GM12878 (cell line): Measurements from ENCODE around the gene CLASP1. TPM values are rescaled to one million over a fixed set of nuclear protein-coding genes. Genes with fewer than 3 reads are reported as not detected.

Source experiments
- ATAC-seq: fragments of 200-7000 bp; cut with Tn5 transposase; 3 replicates; pipeline ENCODE4 v1.9.1; 2020; ENCODE audit warnings: mild to moderate bottlenecking, moderate library complexity
- BruUV-seq: library from RNA; stranded (reverse); fragments of 400-500 nt; replicated peaks from 2 replicates; lab custom pipeline; 2021; lab: Mats Ljungman, UMichigan
- CTCF ChIA-PET: fragments of 300-600 bp; sonication (Branson Sonifier 250); formaldehyde crosslinking; extraction: SDS; loops from one replicate; lab custom pipeline; 2021; ENCODE audit warnings: inconsistent platforms; lab: Yijun Ruan, JAX
- POLR2A ChIA-PET: fragments of 350-600 bp; formaldehyde crosslinking; extraction: SDS; loops from one replicate; lab custom pipeline; 2021; ENCODE audit warnings: inconsistent platforms; lab: Charles Lee
- RAD21 ChIA-PET: fragments of 300-600 bp; sonication (Branson Sonifier 250); formaldehyde crosslinking; loops from one replicate; lab custom pipeline; 2023; ENCODE audit warnings: antibody characterized with exemption; ENCODE audit not compliant: unreplicated experiment; lab: Charles Lee
- SMC1A ChIA-PET: fragments of 300-600 bp; sonication (Branson Sonifier 250); formaldehyde crosslinking; loops from one replicate; lab custom pipeline; 2023; ENCODE audit not compliant: unreplicated experiment, uncharacterized antibody; lab: Charles Lee
- DNase-seq: peaks from one replicate; pipeline ENCODE4 v3.0.0-alpha.2; 2011; ENCODE audit warnings: low read depth, low spot score
- FAIRE-seq: peaks from 3 replicates; lab custom pipeline; 2011; peaks lifted over from hg19 to GRCh38; lab: Jason Lieb, UNC
- H2AFZ ChIP-seq: 2 replicates; pipeline ENCODE4 v1.6.0; 2011; ENCODE audit warnings: low read depth, low read length, control low read depth; ENCODE audit not compliant: control insufficient read depth
- H3K27ac ChIP-seq: 2 replicates; pipeline ENCODE4 v1.5.1; 2011; ENCODE audit warnings: control low read depth; ENCODE audit not compliant: control insufficient read depth, insufficient read depth
- H3K27me3 ChIP-seq, 2 experiments: replicated peaks in 1 of 2; 2 replicates each; pipeline versions ENCODE4 v1.6.0 to v1.6.1; 2011; ENCODE audit warnings: low read length in 1 of 2; ENCODE audit not compliant: control insufficient read depth in 2 of 2, insufficient read depth in 2 of 2
- H3K36me3 ChIP-seq, 2 experiments: 2 replicates each; pipeline ENCODE4 v1.5.1; 2011; ENCODE audit warnings: low read length in 1 of 2; ENCODE audit not compliant: control insufficient read depth in 2 of 2, insufficient read depth in 2 of 2
- H3K4me1 ChIP-seq: 2 replicates; pipeline ENCODE4 v1.6.1; 2011; ENCODE audit warnings: mild to moderate bottlenecking, low read length, moderate library complexity, mixed read lengths; ENCODE audit not compliant: control insufficient read depth, insufficient read depth
- H3K4me2 ChIP-seq: 2 replicates; pipeline ENCODE4 v1.6.0; 2011; ENCODE audit warnings: control low read depth; ENCODE audit not compliant: control insufficient read depth, insufficient read depth
- H3K4me3 ChIP-seq: fragments of 200-600 bp; sonication (generic); 2 replicates; pipeline ENCODE4 v1.5.1; 2016
- H3K79me2 ChIP-seq: 2 replicates; pipeline ENCODE4 v1.6.0; 2011; ENCODE audit warnings: low read length; ENCODE audit not compliant: control insufficient read depth, insufficient read depth
- H3K9ac ChIP-seq: 2 replicates; pipeline ENCODE4 v1.8.0; 2011; ENCODE audit warnings: low read length, control low read depth, mixed read lengths; ENCODE audit not compliant: control insufficient read depth, insufficient read depth
- H3K9me3 ChIP-seq: replicated peaks from 3 replicates; pipeline ENCODE4 v1.5.1; 2011; ENCODE audit warnings: mild to moderate bottlenecking, low read length; ENCODE audit not compliant: control insufficient read depth, insufficient read depth
- H4K20me1 ChIP-seq: 2 replicates; pipeline ENCODE4 v1.6.0; 2011; ENCODE audit not compliant: control insufficient read depth, insufficient read depth
- MTA2 ChIP-seq: fragments of 450-650 bp; IDR thresholded peaks from 2 replicates; pipeline ENCODE4 v1.6.1; 2016; ENCODE audit warnings: low read depth, mild to moderate bottlenecking, moderate library complexity
- MYB ChIP-seq: fragments of 150-350 bp; IDR thresholded peaks from 2 replicates; pipeline ENCODE4 v1.6.1; 2014; ENCODE audit warnings: mild to moderate bottlenecking, low read depth, low read length, borderline replicate concordance
- NR2C1 ChIP-seq: fragments of 450-650 bp; IDR thresholded peaks from 2 replicates; pipeline ENCODE4 v1.6.1; 2017; ENCODE audit warnings: antibody characterized with exemption, mild to moderate bottlenecking, moderate library complexity
- TCF12 ChIP-seq: IDR thresholded peaks from 2 replicates; pipeline ENCODE4 v1.6.1; 2011; ENCODE audit warnings: low read depth, mild to moderate bottlenecking, low read length
- ZBED1 ChIP-seq: IDR thresholded peaks from 2 replicates; pipeline ENCODE4 v1.6.1; 2016; ENCODE audit warnings: borderline replicate concordance
- WGBS: methylation state at CpG from one replicate; pipeline ENCODE4 v1.1.6; 2016; ENCODE audit warnings: low lambda C conversion rate; ENCODE audit not compliant: insufficient replicate concordance, insufficient coverage; ENCODE audit errors: missing lambda C conversion rate; 5-methylcytosine and 5-hydroxymethylcytosine counted together
- in situ Hi-C: fragments of 300-500 bp; cut with MboI; formaldehyde crosslinking; loops from 9 replicates; pipeline ENCODE4 v1.14.3; 2018; ENCODE audit warnings: mixed read lengths
- intact Hi-C: fragments of 100-400 bp; cut with micrococcal nuclease; formaldehyde crosslinking; loops from one replicate; pipeline ENCODE4 v1.14.2; 2022; ENCODE audit not compliant: unreplicated experiment
- polyA plus RNA-seq, 11 experiments: library from polyadenylated mRNA; depleted of rRNA in 4 of 11; unstranded in 6 of 11; stranded (reverse) in 5 of 11; fragments of >200 nt; fragmentation: Nextera tagmentation in 4 of 11; fragmentation: Illumina TruSeq in 1 of 11; extraction: Ambion mirVana in 4 of 11; extraction: Trizol in 1 of 11; gene quantifications; 1 replicate in 1 of 11; 2 replicates in 10 of 11; pipeline versions ENCODE4 v1.2.1 to v1.2.3, GENCODE V29; 2011 to 2016; ENCODE audit warnings: inconsistent platforms in 2 of 11, missing spikeins in 2 of 11, low read depth in 1 of 11
- total RNA-seq, 4 experiments: library from RNA; depleted of rRNA in 3 of 4; stranded (reverse); fragments of >200 nt in 3 of 4; fragmentation: Illumina TruSeq in 1 of 4; extraction: Trizol in 1 of 4; gene quantifications; 2 replicates each; pipeline versions ENCODE4 v1.2.1 to v1.2.3, GENCODE V29; 2013 to 2021
- TF ChIP-seq, protein P1 (sequence below): fragments of 450-650 bp; IDR thresholded peaks from 2 replicates; pipeline ENCODE4 v1.6.1; 2017; ENCODE audit warnings: mild to moderate bottlenecking
- TF ChIP-seq, protein P2 (sequence below): IDR thresholded peaks from 2 replicates; pipeline ENCODE4 v1.6.1; 2011; ENCODE audit warnings: mild to moderate bottlenecking, low read depth, low read length, moderate library complexity; ENCODE audit not compliant: insufficient replicate concordance

The CLASP1 gene
- total and polyA plus RNA-seq, 10 of the 15 experiments (the other 5 are each of a cell fraction or from before 2014, with no cell fraction given) = 1.4 to 62.4 (median 32.9) TPM

GRCh38 chr2:121431214-121431613, 218.0 kb downstream of the CLASP1 start:
- SMC1A ChIA-PET = interaction anchor here (0.6 to 2.0 kb wide), 5 partner anchors 18 to 797 kb away, joined by 3 to 7 read pairs (median 3); no protein-coding TSS in a partner anchor
- Histone ChIP-seq H4K20me1 (no peaks in the 10 kb centered on the region), H3K27me3 (no peaks in the 10 kb centered on the region), H3K9ac (no peak overlapping the region), H3K4me1 (no peaks in the 10 kb centered on the region), H3K27ac (no peak overlapping the region), H3K36me3 (peaks cover 2 to 20% of the 10 kb centered on the region in 2 experiments; a peak in 2 of 4 replicates), H2AFZ (no peak overlapping the region), H3K4me3 (no peak overlapping the region), H3K79me2 (no peaks in the 10 kb centered on the region), H3K4me2 (no peak overlapping the region), H3K9me3 (no peaks in the 10 kb centered on the region)
- DNase-seq = no peak
- FAIRE-seq = no peak
- WGBS = 100% methylated on average over 1 of the region's 1 CpG
- POLR2A ChIA-PET = interaction anchor here (0.7 to 0.8 kb wide), 2 partner anchors 13 to 14 kb away, joined by 3 to 5 read pairs; no protein-coding TSS in a partner anchor
- intact Hi-C loops = no loop called here
- BruUV-seq = no TSS peak
- in situ Hi-C loops = no loop called here
- no peak for TF ChIP-seq MYB
- TF ChIP-seq, protein P1, sequence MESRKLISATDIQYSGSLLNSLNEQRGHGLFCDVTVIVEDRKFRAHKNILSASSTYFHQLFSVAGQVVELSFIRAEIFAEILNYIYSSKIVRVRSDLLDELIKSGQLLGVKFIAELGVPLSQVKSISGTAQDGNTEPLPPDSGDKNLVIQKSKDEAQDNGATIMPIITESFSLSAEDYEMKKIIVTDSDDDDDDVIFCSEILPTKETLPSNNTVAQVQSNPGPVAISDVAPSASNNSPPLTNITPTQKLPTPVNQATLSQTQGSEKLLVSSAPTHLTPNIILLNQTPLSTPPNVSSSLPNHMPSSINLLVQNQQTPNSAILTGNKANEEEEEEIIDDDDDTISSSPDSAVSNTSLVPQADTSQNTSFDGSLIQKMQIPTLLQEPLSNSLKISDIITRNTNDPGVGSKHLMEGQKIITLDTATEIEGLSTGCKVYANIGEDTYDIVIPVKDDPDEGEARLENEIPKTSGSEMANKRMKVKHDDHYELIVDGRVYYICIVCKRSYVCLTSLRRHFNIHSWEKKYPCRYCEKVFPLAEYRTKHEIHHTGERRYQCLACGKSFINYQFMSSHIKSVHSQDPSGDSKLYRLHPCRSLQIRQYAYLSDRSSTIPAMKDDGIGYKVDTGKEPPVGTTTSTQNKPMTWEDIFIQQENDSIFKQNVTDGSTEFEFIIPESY = no peak
- no peak for TF ChIP-seq MTA2
- TF ChIP-seq TCF12 = no peak
- TF ChIP-seq, protein P2, sequence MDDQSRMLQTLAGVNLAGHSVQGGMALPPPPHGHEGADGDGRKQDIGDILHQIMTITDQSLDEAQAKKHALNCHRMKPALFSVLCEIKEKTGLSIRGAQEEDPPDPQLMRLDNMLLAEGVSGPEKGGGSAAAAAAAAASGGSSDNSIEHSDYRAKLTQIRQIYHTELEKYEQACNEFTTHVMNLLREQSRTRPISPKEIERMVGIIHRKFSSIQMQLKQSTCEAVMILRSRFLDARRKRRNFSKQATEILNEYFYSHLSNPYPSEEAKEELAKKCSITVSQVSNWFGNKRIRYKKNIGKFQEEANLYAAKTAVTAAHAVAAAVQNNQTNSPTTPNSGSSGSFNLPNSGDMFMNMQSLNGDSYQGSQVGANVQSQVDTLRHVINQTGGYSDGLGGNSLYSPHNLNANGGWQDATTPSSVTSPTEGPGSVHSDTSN = no peak
- no peak for TF ChIP-seq ZBED1
- no peak for TF ChIP-seq NR2C1
- CTCF ChIA-PET = interaction anchor here (0.6 to 1.4 kb wide), 6 partner anchors 15 to 1059 kb away, joined by 3 to 4 read pairs (median 3); no protein-coding TSS in a partner anchor
- no peak for ATAC-seq
- RAD21 ChIA-PET = no interaction called here
